HEK293 (cell line): Measurements from ENCODE around the gene TRMT13.

ENCODE experiments used
- GFI1B ChIP-seq: fragments of 450-650 bp; formaldehyde crosslinking; IDR thresholded peaks from 2 replicates; pipeline ENCODE4 v1.5.1; 2016; ENCODE audit warnings: missing biosample characterization, missing genetic modification characterization
- GLI2 ChIP-seq: fragments of 450-650 bp; formaldehyde crosslinking; IDR thresholded peaks from 2 replicates; pipeline ENCODE4; 2017; ENCODE audit warnings: missing biosample characterization, missing genetic modification characterization, low read depth, borderline replicate concordance
- GLI4 ChIP-seq: fragments of 450-650 bp; formaldehyde crosslinking; IDR thresholded peaks from 2 replicates; pipeline ENCODE4 v1.5.1; 2016; ENCODE audit warnings: missing biosample characterization, missing genetic modification characterization
- KLF17 ChIP-seq: fragments of 450-650 bp; formaldehyde crosslinking; IDR thresholded peaks from 2 replicates; pipeline ENCODE4 v1.5.1; 2016; ENCODE audit warnings: missing biosample characterization, missing genetic modification characterization
- PRDM1 ChIP-seq: fragments of 450-650 bp; formaldehyde crosslinking; IDR thresholded peaks from 2 replicates; pipeline ENCODE4; 2016; ENCODE audit warnings: missing biosample characterization, missing genetic modification characterization
- SP2 ChIP-seq: fragments of 450-650 bp; formaldehyde crosslinking; IDR thresholded peaks from 2 replicates; pipeline ENCODE4 v1.5.1; 2016; ENCODE audit warnings: missing biosample characterization, missing genetic modification characterization
- TCF7L2 ChIP-seq: IDR thresholded peaks from 2 replicates; pipeline ENCODE4 v1.6.1; 2011; ENCODE audit warnings: low read depth, mild to moderate bottlenecking, inconsistent platforms, low read length, moderate library complexity, borderline replicate concordance
- TRIM28 ChIP-seq: IDR thresholded peaks from 2 replicates; pipeline ENCODE4 v1.6.1; 2011; ENCODE audit warnings: low read length, control low read depth, borderline replicate concordance
- ZBTB10 ChIP-seq: fragments of 450-650 bp; formaldehyde crosslinking; IDR thresholded peaks from 2 replicates; pipeline ENCODE4 v1.5.1; 2016; ENCODE audit warnings: missing biosample characterization, missing genetic modification characterization
- ZBTB17 ChIP-seq: fragments of 450-650 bp; formaldehyde crosslinking; IDR thresholded peaks from 2 replicates; pipeline ENCODE4 v1.5.1; 2016; ENCODE audit warnings: missing biosample characterization, missing genetic modification characterization
- ZFP41 ChIP-seq: fragments of 450-650 bp; formaldehyde crosslinking; IDR thresholded peaks from 2 replicates; pipeline ENCODE4 v1.5.1; 2016; ENCODE audit warnings: missing biosample characterization, missing genetic modification characterization, borderline replicate concordance
- ZNF132 ChIP-seq: fragments of 450-650 bp; formaldehyde crosslinking; IDR thresholded peaks from 2 replicates; pipeline ENCODE4 v1.5.1; 2017; ENCODE audit warnings: missing biosample characterization, missing genetic modification characterization, borderline replicate concordance
- ZNF138 ChIP-seq: fragments of 450-650 bp; formaldehyde crosslinking; IDR thresholded peaks from 2 replicates; pipeline ENCODE4 v1.5.1; 2016; ENCODE audit warnings: missing biosample characterization, missing genetic modification characterization, borderline replicate concordance
- ZNF16 ChIP-seq: fragments of 450-650 bp; formaldehyde crosslinking; IDR thresholded peaks from 2 replicates; pipeline ENCODE4 v1.5.1; 2016; ENCODE audit warnings: low read depth, missing biosample characterization, missing genetic modification characterization
- ZNF2 ChIP-seq: fragments of 450-650 bp; formaldehyde crosslinking; IDR thresholded peaks from 2 replicates; pipeline ENCODE4 v1.5.1; 2016; ENCODE audit warnings: missing biosample characterization, missing genetic modification characterization
- ZNF214 ChIP-seq: fragments of 450-650 bp; formaldehyde crosslinking; IDR thresholded peaks from 2 replicates; pipeline ENCODE4 v1.5.1; 2017; ENCODE audit warnings: missing biosample characterization, mild to moderate bottlenecking, missing genetic modification characterization, borderline replicate concordance
- ZNF24 ChIP-seq: fragments of 450-650 bp; formaldehyde crosslinking; IDR thresholded peaks from 2 replicates; pipeline ENCODE4 v1.5.1; 2016; ENCODE audit warnings: missing biosample characterization, missing genetic modification characterization
- ZNF274 ChIP-seq, 2 experiments: fragments of 200-500 bp in 1 of 2; fragments of 450-650 bp in 1 of 2; sonication (Bioruptor generic) in 1 of 2; formaldehyde crosslinking in 1 of 2; IDR thresholded peaks; 2 replicates each; pipeline versions ENCODE4 v1.5.1 to v1.6.1; 2014 to 2016; ENCODE audit warnings: borderline replicate concordance in 1 of 2, inconsistent platforms in 1 of 2, low read length in 1 of 2, missing biosample characterization in 1 of 2, missing genetic modification characterization in 1 of 2
- ZNF302 ChIP-seq: fragments of 450-650 bp; formaldehyde crosslinking; IDR thresholded peaks from 2 replicates; pipeline ENCODE4 v1.5.1; 2016; ENCODE audit warnings: missing biosample characterization, missing genetic modification characterization, low read depth
- ZNF354C ChIP-seq: fragments of 450-650 bp; formaldehyde crosslinking; IDR thresholded peaks from 2 replicates; pipeline ENCODE4 v1.5.1; 2016; ENCODE audit warnings: missing biosample characterization, missing genetic modification characterization, low read depth, borderline replicate concordance
- ZNF426 ChIP-seq: fragments of 450-650 bp; formaldehyde crosslinking; IDR thresholded peaks from 2 replicates; pipeline ENCODE4 v1.5.1; 2017; ENCODE audit warnings: missing biosample characterization, missing genetic modification characterization, mild to moderate bottlenecking, inconsistent platforms, moderate library complexity
- ZNF544 ChIP-seq: fragments of 450-650 bp; formaldehyde crosslinking; IDR thresholded peaks from 2 replicates; pipeline ENCODE4 v1.5.0; 2017; ENCODE audit warnings: missing biosample characterization, missing genetic modification characterization
- ZNF571 ChIP-seq: fragments of 450-650 bp; formaldehyde crosslinking; IDR thresholded peaks from 2 replicates; pipeline ENCODE4 v1.5.0; 2017; ENCODE audit warnings: missing biosample characterization, missing genetic modification characterization
- ZSCAN16 ChIP-seq: fragments of 450-650 bp; formaldehyde crosslinking; IDR thresholded peaks from 2 replicates; pipeline ENCODE4 v1.5.1; 2016; ENCODE audit warnings: missing biosample characterization, missing genetic modification characterization
- ZXDB ChIP-seq: fragments of 450-650 bp; formaldehyde crosslinking; IDR thresholded peaks from 2 replicates; pipeline ENCODE4 v1.5.1; 2016; ENCODE audit warnings: missing biosample characterization, missing genetic modification characterization
- TF ChIP-seq, protein P1 (sequence below): fragments of 450-650 bp; formaldehyde crosslinking; IDR thresholded peaks from 2 replicates; pipeline ENCODE4 v1.5.1; 2016; ENCODE audit warnings: missing biosample characterization, missing genetic modification characterization
- TF ChIP-seq, protein P2 (sequence below): fragments of 450-650 bp; formaldehyde crosslinking; IDR thresholded peaks from 2 replicates; pipeline ENCODE4 v1.5.1; 2016; ENCODE audit warnings: missing biosample characterization, missing genetic modification characterization
- TF ChIP-seq, protein P3 (sequence below): fragments of 450-650 bp; formaldehyde crosslinking; IDR thresholded peaks from 2 replicates; pipeline ENCODE4 v1.5.1; 2016; ENCODE audit warnings: missing biosample characterization, missing genetic modification characterization
- TF ChIP-seq, protein P4 (sequence below): fragments of 450-650 bp; formaldehyde crosslinking; IDR thresholded peaks from 2 replicates; pipeline ENCODE4 v1.5.1; 2016; ENCODE audit warnings: missing biosample characterization, missing genetic modification characterization

Gene TRMT13

DNA sequence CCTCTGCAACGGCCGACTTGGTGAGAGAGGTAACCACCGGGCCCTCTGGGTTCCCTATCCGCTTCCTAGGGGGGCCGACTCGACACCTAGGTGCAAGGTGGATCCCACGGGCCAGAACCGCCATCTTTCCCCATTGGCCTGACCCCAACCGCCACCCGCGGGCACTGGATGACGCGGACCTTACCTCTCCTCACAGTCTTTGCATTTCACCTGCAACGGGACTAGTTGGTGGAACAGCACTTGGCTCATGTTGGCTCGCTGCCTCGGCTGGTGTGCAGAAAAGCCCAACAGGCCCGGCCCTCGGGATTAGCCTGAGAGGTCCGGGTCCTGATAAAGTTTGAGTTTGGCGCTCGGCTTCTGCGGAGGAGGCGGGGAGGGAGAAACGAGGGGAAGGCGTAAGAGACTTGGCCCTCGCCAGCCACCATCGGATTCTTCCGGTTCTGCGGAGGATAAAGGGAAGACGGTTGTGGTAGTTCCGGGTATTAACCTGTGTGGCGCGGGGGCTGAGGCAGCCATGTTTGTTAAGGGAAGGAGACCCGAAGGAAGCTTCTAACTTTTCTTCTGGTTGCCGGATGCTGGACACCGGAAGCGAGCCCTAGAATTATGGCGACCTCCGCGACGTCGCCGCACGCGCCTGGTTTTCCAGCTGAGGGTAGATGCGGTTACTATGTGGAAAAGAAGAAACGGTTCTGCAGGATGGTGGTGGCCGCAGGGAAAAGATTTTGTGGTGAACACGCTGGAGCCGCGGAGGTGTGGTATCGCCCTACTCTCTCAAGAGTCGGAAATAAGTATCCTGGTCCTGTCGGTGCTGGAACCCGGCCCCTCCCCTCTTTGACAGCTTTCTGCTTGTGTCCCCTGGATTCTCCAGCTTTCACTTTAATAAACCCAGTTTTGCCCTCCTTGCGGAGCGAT, at the start of gene TRMT13, which contains the start of gene SASS6 (continued):
- no peak for TF ChIP-seq ZFP41 (tag by site-specific recombination)
- peak; percentile 95 for TF ChIP-seq ZXDB (tag by site-specific recombination)
- TF ChIP-seq ZNF16: no peak
- TF ChIP-seq ZNF24 (tag by site-specific recombination): peak; percentile 68
- no peak for TF ChIP-seq KLF17 (tag by site-specific recombination)
- TF ChIP-seq ZNF426 (tag by site-specific recombination): no peak
- 0 out of 2 replicates have a peak, but pooled peaks have one; percentile 21 for TF ChIP-seq ZBTB10 (tag by site-specific recombination)
- no peak for TF ChIP-seq ZNF132
- peak; percentile 98 for TF ChIP-seq ZBTB17
- no peak for TF ChIP-seq PRDM1 (tag by site-specific recombination)
- no peak for TF ChIP-seq ZNF138 (tag by site-specific recombination)
- TF ChIP-seq ZNF214 (tag by site-specific recombination): no peak
- no peak for TF ChIP-seq GLI2 (tag by site-specific recombination)
- TF ChIP-seq TRIM28: no peak; the same call in 1 of the 2 replicates
- TF ChIP-seq, protein P1, sequence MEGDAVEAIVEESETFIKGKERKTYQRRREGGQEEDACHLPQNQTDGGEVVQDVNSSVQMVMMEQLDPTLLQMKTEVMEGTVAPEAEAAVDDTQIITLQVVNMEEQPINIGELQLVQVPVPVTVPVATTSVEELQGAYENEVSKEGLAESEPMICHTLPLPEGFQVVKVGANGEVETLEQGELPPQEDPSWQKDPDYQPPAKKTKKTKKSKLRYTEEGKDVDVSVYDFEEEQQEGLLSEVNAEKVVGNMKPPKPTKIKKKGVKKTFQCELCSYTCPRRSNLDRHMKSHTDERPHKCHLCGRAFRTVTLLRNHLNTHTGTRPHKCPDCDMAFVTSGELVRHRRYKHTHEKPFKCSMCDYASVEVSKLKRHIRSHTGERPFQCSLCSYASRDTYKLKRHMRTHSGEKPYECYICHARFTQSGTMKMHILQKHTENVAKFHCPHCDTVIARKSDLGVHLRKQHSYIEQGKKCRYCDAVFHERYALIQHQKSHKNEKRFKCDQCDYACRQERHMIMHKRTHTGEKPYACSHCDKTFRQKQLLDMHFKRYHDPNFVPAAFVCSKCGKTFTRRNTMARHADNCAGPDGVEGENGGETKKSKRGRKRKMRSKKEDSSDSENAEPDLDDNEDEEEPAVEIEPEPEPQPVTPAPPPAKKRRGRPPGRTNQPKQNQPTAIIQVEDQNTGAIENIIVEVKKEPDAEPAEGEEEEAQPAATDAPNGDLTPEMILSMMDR (tag by site-specific recombination): 0 out of 2 replicates have a peak, but pooled peaks have one; percentile 23
- TF ChIP-seq, protein P2, sequence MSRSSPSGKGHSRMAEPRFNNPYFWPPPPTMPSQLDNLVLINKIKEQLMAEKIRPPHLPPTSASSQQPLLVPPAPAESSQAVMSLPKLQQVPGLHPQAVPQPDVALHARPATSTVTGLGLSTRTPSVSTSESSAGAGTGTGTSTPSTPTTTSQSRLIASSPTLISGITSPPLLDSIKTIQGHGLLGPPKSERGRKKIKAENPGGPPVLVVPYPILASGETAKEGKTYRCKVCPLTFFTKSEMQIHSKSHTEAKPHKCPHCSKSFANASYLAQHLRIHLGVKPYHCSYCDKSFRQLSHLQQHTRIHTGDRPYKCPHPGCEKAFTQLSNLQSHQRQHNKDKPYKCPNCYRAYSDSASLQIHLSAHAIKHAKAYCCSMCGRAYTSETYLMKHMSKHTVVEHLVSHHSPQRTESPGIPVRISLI (tag by site-specific recombination): 0 out of 2 replicates have a peak, but pooled peaks have one; percentile 46
- TF ChIP-seq, protein P3, sequence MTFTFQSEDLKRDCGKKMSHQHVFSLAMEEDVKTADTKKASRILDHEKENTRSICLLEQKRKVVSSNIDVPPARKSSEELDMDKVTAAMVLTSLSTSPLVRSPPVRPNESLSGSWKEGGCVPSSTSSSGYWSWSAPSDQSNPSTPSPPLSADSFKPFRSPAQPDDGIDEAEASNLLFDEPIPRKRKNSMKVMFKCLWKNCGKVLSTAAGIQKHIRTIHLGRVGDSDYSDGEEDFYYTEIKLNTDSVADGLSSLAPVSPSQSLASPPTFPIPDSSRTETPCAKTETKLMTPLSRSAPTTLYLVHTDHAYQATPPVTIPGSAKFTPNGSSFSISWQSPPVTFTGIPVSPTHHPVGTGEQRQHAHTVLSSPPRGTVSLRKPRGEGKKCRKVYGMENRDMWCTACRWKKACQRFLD (tag by site-specific recombination): no peak
- peak; percentile 82 for TF ChIP-seq SP2 (tag by site-specific recombination)
- TF ChIP-seq ZNF354C (tag by site-specific recombination): no peak
- no peak for TF ChIP-seq ZNF571 (tag by site-specific recombination)
- TF ChIP-seq ZNF544: no peak
- TF ChIP-seq GFI1B (tag by site-specific recombination): no peak
- TF ChIP-seq, protein P4, sequence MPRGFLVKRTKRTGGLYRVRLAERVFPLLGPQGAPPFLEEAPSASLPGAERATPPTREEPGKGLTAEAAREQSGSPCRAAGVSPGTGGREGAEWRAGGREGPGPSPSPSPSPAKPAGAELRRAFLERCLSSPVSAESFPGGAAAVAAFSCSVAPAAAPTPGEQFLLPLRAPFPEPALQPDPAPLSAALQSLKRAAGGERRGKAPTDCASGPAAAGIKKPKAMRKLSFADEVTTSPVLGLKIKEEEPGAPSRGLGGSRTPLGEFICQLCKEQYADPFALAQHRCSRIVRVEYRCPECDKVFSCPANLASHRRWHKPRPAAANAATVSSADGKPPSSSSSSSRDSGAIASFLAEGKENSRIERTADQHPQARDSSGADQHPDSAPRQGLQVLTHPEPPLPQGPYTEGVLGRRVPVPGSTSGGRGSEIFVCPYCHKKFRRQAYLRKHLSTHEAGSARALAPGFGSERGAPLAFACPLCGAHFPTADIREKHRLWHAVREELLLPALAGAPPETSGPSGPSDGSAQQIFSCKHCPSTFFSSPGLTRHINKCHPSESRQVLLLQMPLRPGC (tag by site-specific recombination): peak; percentile 36; the same call in 1 of the 2 replicates
- TF ChIP-seq ZNF302 (tag by site-specific recombination): no peak
- no peak for TF ChIP-seq GLI4 (tag by site-specific recombination)
- peak; percentile 70 for TF ChIP-seq TCF7L2
- TF ChIP-seq ZNF2: peak; percentile 75; the same call in 1 of the 2 replicates
- TF ChIP-seq ZSCAN16 (tag by site-specific recombination): no peak
- TF ChIP-seq ZNF274 (IDR thresholded peaks at IDR 0.05; ENCODE audit: low read length): no peak
- no peak for TF ChIP-seq ZNF274 (tag by site-specific recombination; IDR thresholded peaks at IDR 0.05; ENCODE audit: borderline replicate concordance)
